Smooth muscle cell (in vitro differentiated cells): ENCODE results near the gene MRPL9. TPM values are rescaled to one million over a fixed set of nuclear protein-coding genes. Genes with fewer than 3 reads are reported as not detected.

Experiments
- DNase-seq: peaks from one replicate; lab custom pipeline; 2025; ENCODE audit not compliant: unreplicated experiment; lab: John Stamatoyannopoulos, UW
- H2AFZ ChIP-seq: fragments of 200-600 bp; sonication (generic); 2 replicates; pipeline ENCODE4 v1.6.0; 2016; ENCODE audit warnings: antibody characterized with exemption, low read depth, mild to moderate bottlenecking
- H3F3A ChIP-seq: fragments of 200-600 bp; sonication (generic); 2 replicates; pipeline ENCODE4 v1.6.0; 2017; ENCODE audit warnings: antibody characterized with exemption, low read depth
- H3K27ac ChIP-seq: fragments of 200-600 bp; sonication (generic); 2 replicates; pipeline ENCODE4 v1.5.1; 2016; ENCODE audit warnings: low read depth, mild to moderate bottlenecking
- H3K27me3 ChIP-seq: fragments of 200-600 bp; sonication (generic); 2 replicates; pipeline ENCODE4 v1.6.1; 2016; ENCODE audit warnings: low read depth, mild to moderate bottlenecking
- H3K36me3 ChIP-seq: fragments of 200-600 bp; sonication (generic); 2 replicates; pipeline ENCODE4 v1.5.1; 2016; ENCODE audit warnings: low read depth
- H3K4me1 ChIP-seq: fragments of 200-600 bp; sonication (generic); 2 replicates; pipeline ENCODE4 v1.5.1; 2016; ENCODE audit warnings: low read depth
- H3K4me2 ChIP-seq: fragments of 200-600 bp; sonication (generic); 2 replicates; pipeline ENCODE4 v1.6.0; 2016; ENCODE audit warnings: mild to moderate bottlenecking
- H3K4me3 ChIP-seq: fragments of 200-600 bp; sonication (generic); 2 replicates; pipeline ENCODE4 v1.5.1; 2016; ENCODE audit warnings: mild to moderate bottlenecking
- H3K79me2 ChIP-seq: fragments of 200-600 bp; sonication (generic); 2 replicates; pipeline ENCODE4 v1.6.0; 2016; ENCODE audit warnings: low read depth, mild to moderate bottlenecking
- H3K9ac ChIP-seq: fragments of 200-600 bp; sonication (generic); 2 replicates; pipeline ENCODE4 v1.6.0; 2016; ENCODE audit warnings: low read depth
- H3K9me3 ChIP-seq: fragments of 200-600 bp; sonication (generic); replicated peaks from 2 replicates; pipeline ENCODE4 v1.5.1; 2016; ENCODE audit warnings: low read depth
- H4K20me1 ChIP-seq: fragments of 200-600 bp; sonication (generic); 2 replicates; pipeline ENCODE4 v1.6.0; 2016; ENCODE audit warnings: low read depth
- CTCF ChIP-seq: fragments of 200-600 bp; sonication (generic); IDR thresholded peaks from 2 replicates; pipeline ENCODE4 v1.5.1; 2017; ENCODE audit warnings: borderline replicate concordance, mild to moderate bottlenecking, antibody characterized with exemption; ENCODE audit not compliant: insufficient read depth, poor library complexity, severe bottlenecking
- WGBS: methylation state at CpG from one replicate; pipeline ENCODE4 v1.1.7; 2016; ENCODE audit warnings: low lambda C conversion rate; 5-methylcytosine and 5-hydroxymethylcytosine counted together
- polyA plus RNA-seq: library from polyadenylated mRNA; unstranded; fragments of >200 nt; fragmentation: Nextera tagmentation; extraction: Ambion mirVana; gene quantifications from 2 replicates; pipeline ENCODE4 v1.2.1, GENCODE V29; 2016
- total RNA-seq: library from RNA; depleted of rRNA; stranded (reverse); fragments of >200 nt; gene quantifications from 2 replicates; pipeline ENCODE4 v1.2.3, GENCODE V29; 2014

The MRPL9 gene
- total and polyA plus RNA-seq, 2 experiments from 2014 or later: 109 to 151 TPM

- no peak for DNase-seq
- no peak for TF ChIP-seq CTCF
- Histone ChIP-seq H3K4me3 (no peak overlapping the region), H3F3A (no peaks in the 10 kb centered on the region), H3K27me3 (no peaks in the 10 kb centered on the region), H3K4me2 (no peak overlapping the region), H3K9me3 (no peaks in the 10 kb centered on the region), H3K79me2 (no peaks in the 10 kb centered on the region), H3K27ac (no peak overlapping the region), H3K36me3 (no peaks in the 10 kb centered on the region), H3K9ac (no peak overlapping the region), H2AFZ (no peak overlapping the region), H4K20me1 (no peaks in the 10 kb centered on the region), H3K4me1 (no peaks in the 10 kb centered on the region)
- WGBS: 88% methylated on average over 4 of the region's 4 CpGs
These were observed 16.6 kb upstream of the MRPL9 start for GRCh38 chr1:151779852-151780251.

DNA sequence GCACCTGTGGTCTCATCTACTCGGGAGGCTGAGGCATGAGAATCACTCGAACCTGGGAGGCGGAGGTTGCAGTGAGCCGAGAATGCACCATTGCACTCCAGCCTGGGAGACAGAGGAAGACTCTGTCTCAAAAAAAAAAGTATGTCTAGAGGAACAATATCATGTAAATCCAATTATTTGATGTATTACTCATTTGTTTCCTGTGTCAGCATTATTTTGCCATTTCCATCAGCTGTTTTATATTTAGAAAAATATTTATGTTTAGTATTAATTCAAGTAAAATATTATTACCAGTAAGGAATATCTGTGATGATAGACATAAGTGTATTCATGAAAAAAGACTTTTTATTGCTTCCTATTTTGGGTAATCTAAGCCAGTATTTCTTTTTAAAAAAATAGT is 14.0 kb upstream of the MRPL9 start:
- Histone ChIP-seq H3K27me3 (no peaks in the 10 kb centered on the region), H3K4me3 (no peak overlapping the region), H3K9ac (no peak overlapping the region), H3K79me2 (no peaks in the 10 kb centered on the region), H3K36me3 (no peaks in the 10 kb centered on the region), H2AFZ (no peak overlapping the region), H4K20me1 (no peaks in the 10 kb centered on the region), H3F3A (no peaks in the 10 kb centered on the region), H3K27ac (no peak overlapping the region), H3K4me1 (no peaks in the 10 kb centered on the region), H3K4me2 (no peak overlapping the region), H3K9me3 (no peaks in the 10 kb centered on the region)
- 100% methylated on average over 4 of the region's 4 CpGs for WGBS
- TF ChIP-seq CTCF: no peak
- no peak for DNase-seq

DNA sequence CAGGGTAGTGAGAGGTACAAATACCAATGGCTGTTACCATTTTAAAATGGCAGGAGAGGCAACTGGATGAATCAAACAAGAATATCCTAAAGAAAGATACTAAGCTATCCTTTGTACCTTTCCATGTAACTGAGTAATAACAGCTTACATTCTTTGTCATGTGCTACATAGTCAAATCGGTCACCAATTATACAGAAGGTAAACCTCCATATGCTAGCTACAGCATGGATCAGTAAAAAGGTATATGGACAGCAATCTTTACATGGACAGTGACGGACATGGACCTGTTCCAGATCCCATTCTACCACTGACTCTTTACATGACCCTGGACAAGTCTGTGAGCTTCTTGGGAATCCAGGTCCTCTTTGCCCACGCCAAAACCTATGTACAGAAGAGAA is 13.4 kb upstream of the MRPL9 start:
- no peak for TF ChIP-seq CTCF
- Histone ChIP-seq H3F3A (no peaks in the 10 kb centered on the region), H3K9ac (no peak overlapping the region), H3K4me3 (no peak overlapping the region), H3K79me2 (no peaks in the 10 kb centered on the region), H3K27ac (no peak overlapping the region), H3K4me2 (no peak overlapping the region), H3K36me3 (no peaks in the 10 kb centered on the region), H3K9me3 (no peaks in the 10 kb centered on the region), H2AFZ (no peak overlapping the region), H3K4me1 (no peaks in the 10 kb centered on the region), H3K27me3 (no peaks in the 10 kb centered on the region), H4K20me1 (no peaks in the 10 kb centered on the region)
- 83% methylated on average over 3 of the region's 3 CpGs for WGBS
- no peak for DNase-seq

- Histone ChIP-seq H3K79me2 (no peaks in the 10 kb centered on the region), H3K36me3 (no peaks in the 10 kb centered on the region), H4K20me1 (no peaks in the 10 kb centered on the region), H3K27ac (no peak overlapping the region), H3F3A (no peaks in the 10 kb centered on the region), H3K4me2 (no peak overlapping the region), H3K27me3 (no peaks in the 10 kb centered on the region), H2AFZ (no peak overlapping the region), H3K9me3 (no peaks in the 10 kb centered on the region), H3K9ac (no peak overlapping the region), H3K4me3 (no peak overlapping the region), H3K4me1 (no peaks in the 10 kb centered on the region)
- 95% methylated on average over 7 of the region's 7 CpGs for WGBS
- DNase-seq: no peak
- no peak for TF ChIP-seq CTCF
These were observed 12.8 kb upstream of the MRPL9 start for GRCh38 chr1:151775894-151776664.
